ENCODE results near the gene B4GALNT4.

DNA sequence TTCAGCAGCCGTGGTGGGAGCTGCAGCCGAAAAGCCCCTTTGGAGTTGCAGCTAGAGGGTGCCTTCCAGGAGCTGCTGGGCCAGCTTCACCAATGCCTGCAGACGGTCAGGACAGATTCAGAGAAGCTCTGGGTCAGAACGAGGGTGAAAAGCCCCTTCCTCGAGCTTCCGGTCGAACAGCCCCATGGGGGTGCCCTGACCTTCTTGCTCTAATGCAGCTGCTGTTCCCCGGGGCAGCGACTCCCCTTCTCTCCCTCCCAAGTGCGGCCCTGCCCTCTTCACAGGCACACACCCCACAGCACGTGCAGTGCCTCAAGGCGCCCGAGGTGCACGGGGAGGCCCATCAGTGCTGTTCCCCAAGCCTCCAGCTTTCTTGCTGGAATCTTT, 39.0 kb upstream of the B4GALNT4 start:
- no peak for TF ChIP-seq POLR2AphosphoS5 (IDR thresholded peaks at IDR 0.05; ENCODE audit: low read depth, low read length)
- no peak for TF ChIP-seq POLR2A (IDR thresholded peaks at IDR 0.05; ENCODE audit: low read depth, low read length)
- no peak for TF ChIP-seq TAF1 (IDR thresholded peaks at IDR 0.05; ENCODE audit: low read depth, low read length)
- no peak for TF ChIP-seq SPI1 (IDR thresholded peaks at IDR 0.05; ENCODE audit: low read depth, low read length)
